HG03039 (cell line): ENCODE results near the gene MMP25.
A peak's percentile ranks its signal among the peaks of the same experiment; 100 is the strongest.

Source experiments
- ATAC-seq: cut with Tn5 transposase; IDR thresholded peaks from one replicate; pipeline ENCODE4 v1.9.1; 2021; ENCODE audit warnings: mild to moderate bottlenecking, moderate library complexity; ENCODE audit not compliant: unreplicated experiment

MMP25 gene

GRCh38 chr16:3045758-3046640, at the start of gene MMP25:
Gene MMP25 (plus strand): TSS chr16:3046561. CDS start chr16:3046918, 357 bp downstream.
- ATAC-seq = no peak

GRCh38 chr16:2999929-3000328, 46.4 kb upstream of the MMP25 start:
- no peak for ATAC-seq

- no peak for ATAC-seq
These were observed 45.8 kb upstream of the MMP25 start for GRCh38 chr16:3000540-3000939.

GRCh38 chr16:3001316-3001715, 45.0 kb upstream of the MMP25 start:
- no peak for ATAC-seq

GRCh38 chr16:3003582-3004270, 42.6 kb upstream of the MMP25 start:
- peak; percentile 92 for ATAC-seq

- ATAC-seq = peak; percentile 11
These were observed 42.0 kb upstream of the MMP25 start for GRCh38 chr16:3004319-3004718.

- no peak for ATAC-seq
These were observed 41.5 kb upstream of the MMP25 start for GRCh38 chr16:3004781-3005284.

GRCh38 chr16:3007059-3007956, 39.1 kb upstream of the MMP25 start:
- ATAC-seq = no peak

GRCh38 chr16:3007957-3008689, 38.2 kb upstream of the MMP25 start:
- ATAC-seq = no peak

GRCh38 chr16:3008690-3009037, 37.7 kb upstream of the MMP25 start:
- ATAC-seq = no peak

- no peak for ATAC-seq
These were observed 36.6 kb upstream of the MMP25 start for GRCh38 chr16:3009568-3010390.

- ATAC-seq = no peak
These were observed 35.9 kb upstream of the MMP25 start for GRCh38 chr16:3010510-3010909.

GRCh38 chr16:3012246-3012645, 34.1 kb upstream of the MMP25 start:
- no peak for ATAC-seq

- no peak for ATAC-seq
These were observed 33.4 kb upstream of the MMP25 start, which contains the start of gene CLDN9 for GRCh38 chr16:3012828-3013420. Gene CLDN9 (plus strand): TSS chr16:3012923. CDS start chr16:3013363, 440 bp downstream.

GRCh38 chr16:3013491-3013951, 32.8 kb upstream of the MMP25 start:
- no peak for ATAC-seq

- ATAC-seq = no peak
These were observed 32.2 kb upstream of the MMP25 start for GRCh38 chr16:3013998-3014690.

GRCh38 chr16:3014971-3015370, 31.4 kb upstream of the MMP25 start:
- ATAC-seq = no peak

GRCh38 chr16:3015865-3016521, 30.4 kb upstream of the MMP25 start:
- no peak for ATAC-seq
